Choroid plexus epithelial cell (primary cell): ENCODE results near the gene EVC2.

Experiments used
- DNase-seq: peaks from one replicate; pipeline ENCODE4 v3.0.0-alpha.2; 2010; ENCODE audit warnings: low read depth
- H3K4me3 ChIP-seq: 2 replicates; pipeline ENCODE4 v1.5.1; 2011; ENCODE audit warnings: low read depth, mild to moderate bottlenecking, control low read depth, low read length, moderate library complexity
- TF ChIP-seq, protein P1 (sequence below): conservative IDR thresholded peaks from 2 replicates; pipeline ENCODE4 v1.5.1; 2011; ENCODE audit warnings: low read depth, mild to moderate bottlenecking, control low read depth, inconsistent platforms, low read length, moderate library complexity

Gene EVC2

DNA sequence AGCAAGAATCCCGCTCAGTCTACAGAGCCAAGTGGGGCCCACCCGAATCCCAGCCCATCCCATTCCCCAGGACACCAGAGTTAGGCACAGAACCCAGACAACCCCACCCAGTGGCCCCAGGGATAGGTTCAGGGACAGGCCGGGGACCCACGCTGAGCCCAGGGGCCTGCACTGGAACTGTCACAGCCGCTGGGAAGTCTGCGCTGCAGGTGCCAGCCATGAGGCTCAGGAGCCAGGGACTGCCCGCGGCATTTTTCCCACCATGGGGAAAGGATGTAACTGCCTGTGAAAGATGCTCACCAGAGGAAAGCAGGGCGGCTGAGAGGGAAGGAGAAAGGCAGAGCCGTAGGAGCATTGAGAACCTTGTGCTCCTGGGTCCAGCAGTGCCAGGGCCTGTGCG is 12.0 kb downstream of the EVC2 start:
- TF ChIP-seq, protein P1, sequence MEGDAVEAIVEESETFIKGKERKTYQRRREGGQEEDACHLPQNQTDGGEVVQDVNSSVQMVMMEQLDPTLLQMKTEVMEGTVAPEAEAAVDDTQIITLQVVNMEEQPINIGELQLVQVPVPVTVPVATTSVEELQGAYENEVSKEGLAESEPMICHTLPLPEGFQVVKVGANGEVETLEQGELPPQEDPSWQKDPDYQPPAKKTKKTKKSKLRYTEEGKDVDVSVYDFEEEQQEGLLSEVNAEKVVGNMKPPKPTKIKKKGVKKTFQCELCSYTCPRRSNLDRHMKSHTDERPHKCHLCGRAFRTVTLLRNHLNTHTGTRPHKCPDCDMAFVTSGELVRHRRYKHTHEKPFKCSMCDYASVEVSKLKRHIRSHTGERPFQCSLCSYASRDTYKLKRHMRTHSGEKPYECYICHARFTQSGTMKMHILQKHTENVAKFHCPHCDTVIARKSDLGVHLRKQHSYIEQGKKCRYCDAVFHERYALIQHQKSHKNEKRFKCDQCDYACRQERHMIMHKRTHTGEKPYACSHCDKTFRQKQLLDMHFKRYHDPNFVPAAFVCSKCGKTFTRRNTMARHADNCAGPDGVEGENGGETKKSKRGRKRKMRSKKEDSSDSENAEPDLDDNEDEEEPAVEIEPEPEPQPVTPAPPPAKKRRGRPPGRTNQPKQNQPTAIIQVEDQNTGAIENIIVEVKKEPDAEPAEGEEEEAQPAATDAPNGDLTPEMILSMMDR, result no peak

GRCh38 chr4:5693871-5694270 is 14.5 kb downstream of the EVC2 start:
- TF ChIP-seq, protein P1, result no peak
- DNase-seq, result no peak
- no peak overlapping the region for H3K4me3 ChIP-seq

More for the DNA sequence above, 12.0 kb downstream of the EVC2 start:
- no peak overlapping the region for H3K4me3 ChIP-seq
- no peak for DNase-seq

DNA sequence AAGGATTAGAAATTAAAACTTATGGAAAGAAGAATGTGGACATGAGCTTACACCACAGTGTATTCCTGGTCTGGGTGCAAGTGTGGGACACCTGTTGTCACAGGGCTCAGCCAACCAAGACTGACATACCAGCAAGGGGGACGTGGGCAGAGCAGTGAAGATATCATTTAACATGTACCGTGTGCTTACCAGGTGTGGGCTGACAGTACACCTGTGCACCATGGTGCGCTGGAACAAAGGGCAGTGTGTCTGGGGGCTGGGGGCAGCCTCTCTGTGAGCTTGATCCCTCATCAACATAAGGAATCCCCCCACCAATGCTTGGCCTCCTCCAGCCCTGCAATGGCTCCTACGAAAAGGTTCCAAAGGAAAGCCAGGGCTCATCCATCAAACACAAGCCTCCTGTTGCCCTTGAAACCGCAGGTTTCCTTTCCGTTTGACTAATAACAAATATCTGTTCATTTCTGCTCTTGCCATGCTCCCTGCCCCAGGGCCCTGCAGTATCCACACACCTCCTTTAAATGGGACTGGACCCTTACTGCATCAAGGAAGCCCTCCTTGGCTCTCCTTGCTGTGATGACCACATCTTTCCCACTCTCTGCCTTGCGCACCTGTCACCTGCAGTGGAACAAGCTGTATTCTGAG is 16.7 kb downstream of the EVC2 start:
- TF ChIP-seq, protein P1, result no peak
- H3K4me3 ChIP-seq, result no peak overlapping the region
- no peak for DNase-seq

GRCh38 chr4:5689065-5689464 is 19.3 kb downstream of the EVC2 start:
- no peak overlapping the region for H3K4me3 ChIP-seq
- DNase-seq, result no peak
- TF ChIP-seq, protein P1, result no peak

- TF ChIP-seq, protein P1, result no peak
- DNase-seq, result no peak
These were observed 22.0 kb downstream of the EVC2 start for GRCh38 chr4:5686338-5686737.

GRCh38 chr4:5685296-5685695 is 23.1 kb downstream of the EVC2 start:
- TF ChIP-seq, protein P1, result no peak
- H3K4me3 ChIP-seq, result no peak overlapping the region
- no peak for DNase-seq

More at GRCh38 chr4:5686338-5686737, 22.0 kb downstream of the EVC2 start:
- H3K4me3 ChIP-seq, result no peak overlapping the region

GRCh38 chr4:5683566-5683965 is 24.8 kb downstream of the EVC2 start:
- H3K4me3 ChIP-seq, result no peak overlapping the region
- DNase-seq, result peak; percentile 3
- TF ChIP-seq, protein P1, result no peak
